ENCODE measurements around the gene RAPGEF3. TPM values are rescaled to one million over a fixed set of nuclear protein-coding genes. Genes with fewer than 3 reads are reported as not detected.

Gene RAPGEF3
- total and polyA plus RNA-seq, 2 donors (not counting 1 experiment from before 2014, with no cell fraction given): 1.8 to 5.2 TPM

GRCh38 chr12:47783024-47783755, 24.5 kb upstream of the RAPGEF3 start:
- ChIA-PET CTCF (interaction anchor here (2.2 to 20.0 kb wide), 4 partner anchors 30 to 132 kb away, joined by 6 to 584 read pairs (median 246); partner anchors contain the start of genes ENDOU and RPAP3), POLR2A (no interaction called here)
- Histone ChIP-seq H3K27me3 (replicated peaks in 1 of 4; ENCODE audit: control extremely low read depth in 1 of 4, control insufficient read depth in 3 of 4, insufficient read depth in 4 of 4, low read length in 3 of 4) (no peaks in the 10 kb centered on the region), H3K36me3 (replicated peaks in 1 of 2; ENCODE audit: control extremely low read depth in 1 of 2, control insufficient read depth in 1 of 2, extremely low read depth in 1 of 2, insufficient read depth in 2 of 2, low read length in 1 of 2) (peaks cover 2 to 52% of the 10 kb centered on the region in 2 experiments), H4K20me1 (ENCODE audit: control insufficient read depth, insufficient read depth, low read length, poor library complexity, severe bottlenecking) (peaks cover 18% of the 10 kb centered on the region), H3K79me2 (ENCODE audit: control insufficient read depth, insufficient read depth, low read length) (no peaks in the 10 kb centered on the region), H3K27ac (ENCODE audit: low read length in 2 of 2) (no peak overlapping the region), H3K4me3 (ENCODE audit: control extremely low read depth in 1 of 5, extremely low read depth in 1 of 5, insufficient read depth in 1 of 5, low read depth in 2 of 5, low read length in 4 of 5) (no peak overlapping the region), H2AFZ (ENCODE audit: insufficient read depth, low read depth, low read length, poor library complexity, severe bottlenecking) (no peak overlapping the region), H3K9me3 (ENCODE audit: control extremely low read depth in 1 of 3, control insufficient read depth in 2 of 3, insufficient read depth in 1 of 3, low read length in 2 of 3) (no peaks in the 10 kb centered on the region), H3K4me2 (replicated peaks; ENCODE audit: low read depth, low read length, poor library complexity, severe bottlenecking) (no peak overlapping the region), H3K9ac (ENCODE audit: low read length) (no peak overlapping the region), H3K4me1 (ENCODE audit: control insufficient read depth in 2 of 2, insufficient read depth in 2 of 2, low read length in 2 of 2) (no peaks in the 10 kb centered on the region)
- Mint-ChIP-seq H3K4me3 (no peak overlapping the region), H3K4me1 (peaks cover 9% of the 10 kb centered on the region), H3K27ac (peak overlapping the region; percentile 1), H3K9me3 (ENCODE audit: insufficient read depth) (no peaks in the 10 kb centered on the region), H3K27me3 (no peaks in the 10 kb centered on the region)
- no peak for TF ChIP-seq EZH2 (IDR thresholded peaks at IDR 0.05; ENCODE audit: borderline replicate concordance, insufficient read depth, low read depth, low read length, poor library complexity, severe bottlenecking)
- TF ChIP-seq, protein P1, sequence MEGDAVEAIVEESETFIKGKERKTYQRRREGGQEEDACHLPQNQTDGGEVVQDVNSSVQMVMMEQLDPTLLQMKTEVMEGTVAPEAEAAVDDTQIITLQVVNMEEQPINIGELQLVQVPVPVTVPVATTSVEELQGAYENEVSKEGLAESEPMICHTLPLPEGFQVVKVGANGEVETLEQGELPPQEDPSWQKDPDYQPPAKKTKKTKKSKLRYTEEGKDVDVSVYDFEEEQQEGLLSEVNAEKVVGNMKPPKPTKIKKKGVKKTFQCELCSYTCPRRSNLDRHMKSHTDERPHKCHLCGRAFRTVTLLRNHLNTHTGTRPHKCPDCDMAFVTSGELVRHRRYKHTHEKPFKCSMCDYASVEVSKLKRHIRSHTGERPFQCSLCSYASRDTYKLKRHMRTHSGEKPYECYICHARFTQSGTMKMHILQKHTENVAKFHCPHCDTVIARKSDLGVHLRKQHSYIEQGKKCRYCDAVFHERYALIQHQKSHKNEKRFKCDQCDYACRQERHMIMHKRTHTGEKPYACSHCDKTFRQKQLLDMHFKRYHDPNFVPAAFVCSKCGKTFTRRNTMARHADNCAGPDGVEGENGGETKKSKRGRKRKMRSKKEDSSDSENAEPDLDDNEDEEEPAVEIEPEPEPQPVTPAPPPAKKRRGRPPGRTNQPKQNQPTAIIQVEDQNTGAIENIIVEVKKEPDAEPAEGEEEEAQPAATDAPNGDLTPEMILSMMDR (IDR thresholded peaks at IDR 0.05): no peak
- intact Hi-C loops (cut with micrococcal nuclease): no loop called here
- 97% methylated on average over 11 of the region's 17 CpGs for WGBS (ENCODE audit: insufficient coverage)
- no peak for DNase-seq
- ATAC-seq (ENCODE audit: low read depth): no peak

DNA sequence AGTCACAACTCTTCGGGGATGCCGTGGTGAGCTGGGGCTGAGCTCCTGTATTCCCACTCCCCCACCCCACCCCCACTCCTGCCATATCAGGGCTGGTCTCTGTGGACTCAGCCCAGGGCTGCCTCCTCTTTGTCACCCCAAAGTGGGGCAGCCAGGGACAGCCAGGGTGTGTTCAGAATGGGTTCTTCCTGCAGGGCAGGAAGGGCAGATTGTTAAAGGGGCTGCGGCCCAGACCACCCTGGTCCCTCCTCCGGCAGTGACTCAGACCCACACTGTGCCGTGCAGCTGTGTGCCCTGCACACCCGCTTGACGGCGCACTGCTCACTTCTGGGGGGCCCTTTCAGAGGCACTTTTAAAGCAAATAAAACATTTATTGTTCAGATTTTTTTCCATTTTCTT, 23.7 kb upstream of the RAPGEF3 start:
- Mint-ChIP-seq H3K4me1 (peaks cover 14% of the 10 kb centered on the region), H3K27ac (no peak overlapping the region), H3K4me3 (no peak overlapping the region), H3K9me3 (ENCODE audit: insufficient read depth) (no peaks in the 10 kb centered on the region), H3K27me3 (no peaks in the 10 kb centered on the region)
- Histone ChIP-seq H3K27me3 (replicated peaks in 1 of 4; ENCODE audit: control extremely low read depth in 1 of 4, control insufficient read depth in 3 of 4, insufficient read depth in 4 of 4, low read length in 3 of 4) (no peaks in the 10 kb centered on the region), H3K79me2 (ENCODE audit: control insufficient read depth, insufficient read depth, low read length) (no peaks in the 10 kb centered on the region), H3K9me3 (ENCODE audit: control extremely low read depth in 1 of 3, control insufficient read depth in 2 of 3, insufficient read depth in 1 of 3, low read length in 2 of 3) (no peaks in the 10 kb centered on the region), H2AFZ (ENCODE audit: insufficient read depth, low read depth, low read length, poor library complexity, severe bottlenecking) (no peak overlapping the region), H3K4me3 (ENCODE audit: control extremely low read depth in 1 of 5, extremely low read depth in 1 of 5, insufficient read depth in 1 of 5, low read depth in 2 of 5, low read length in 4 of 5) (no peak overlapping the region), H3K4me1 (ENCODE audit: control insufficient read depth in 2 of 2, insufficient read depth in 2 of 2, low read length in 2 of 2) (peaks cover 0 to 4% of the 10 kb centered on the region in 2 donors), H4K20me1 (ENCODE audit: control insufficient read depth, insufficient read depth, low read length, poor library complexity, severe bottlenecking) (peaks cover 21% of the 10 kb centered on the region), H3K4me2 (replicated peaks; ENCODE audit: low read depth, low read length, poor library complexity, severe bottlenecking) (no peak overlapping the region), H3K27ac (ENCODE audit: low read length in 2 of 2) (no peak overlapping the region), H3K9ac (ENCODE audit: low read length) (no peak overlapping the region), H3K36me3 (replicated peaks in 1 of 2; ENCODE audit: control extremely low read depth in 1 of 2, control insufficient read depth in 1 of 2, extremely low read depth in 1 of 2, insufficient read depth in 2 of 2, low read length in 1 of 2) (peaks cover 2 to 44% of the 10 kb centered on the region in 2 experiments)
- POLR2A ChIA-PET: interaction anchor here (0.9 kb wide), 1 partner anchor 56 kb away, joined by 3 read pairs; no protein-coding TSS in a partner anchor
- CTCF ChIA-PET: interaction anchor here (0.8 to 20.0 kb wide), 10 partner anchors 9 to 131 kb away, joined by 3 to 584 read pairs (median 28); partner anchors contain the start of genes ENDOU, RPAP3 and SLC48A1
- ATAC-seq (ENCODE audit: low read depth) (no peak), DNase-seq (no peak)
- no peak for TF ChIP-seq EZH2 (IDR thresholded peaks at IDR 0.05; ENCODE audit: borderline replicate concordance, insufficient read depth, low read depth, low read length, poor library complexity, severe bottlenecking)
- TF ChIP-seq, protein P1 (IDR thresholded peaks at IDR 0.05): no peak
- intact Hi-C loops (cut with micrococcal nuclease): no loop called here
- WGBS (ENCODE audit: insufficient coverage): 87% methylated on average over 8 of the region's 8 CpGs
